ENCODE measurements around the gene CKAP4.

The CKAP4 gene

GRCh38 chr12:106289196-106289681 lies 41.4 kb upstream of the CKAP4 start:
- H3K27ac ChIP-seq (ENCODE audit: low read depth, low read length): no peak overlapping the region
- TF ChIP-seq CTCF (IDR thresholded peaks at IDR 0.05; ENCODE audit: low read depth, low read length, poor library complexity, severe bottlenecking) (no peak), EZH2phosphoT487 (IDR thresholded peaks at IDR 0.05; ENCODE audit: borderline replicate concordance, low read length) (no peak)

GRCh38 chr12:106288494-106289195 lies 40.8 kb upstream of the CKAP4 start:
- H3K27me3 ChIP-seq (ENCODE audit: control insufficient read depth, low read length): peaks cover 13% of the 10 kb centered on the region
- TF ChIP-seq EZH2phosphoT487 (IDR thresholded peaks at IDR 0.05; ENCODE audit: borderline replicate concordance, low read length) (no peak), CTCF (IDR thresholded peaks at IDR 0.05; ENCODE audit: low read depth, low read length, poor library complexity, severe bottlenecking) (no peak)
- H3K79me2 ChIP-seq (ENCODE audit: control insufficient read depth, low read length): no peaks in the 10 kb centered on the region
- H4K20me1 ChIP-seq (ENCODE audit: control insufficient read depth, insufficient read depth, low read depth, low read length): no peaks in the 10 kb centered on the region
- no peak overlapping the region for H3K4me3 ChIP-seq (ENCODE audit: low read length)
- peaks cover 7% of the 10 kb centered on the region for H3K4me1 ChIP-seq (ENCODE audit: control insufficient read depth, low read length)
- H3K9me3 ChIP-seq (ENCODE audit: control insufficient read depth, insufficient read depth, low read length): no peaks in the 10 kb centered on the region
- no peak overlapping the region for H3K4me2 ChIP-seq (ENCODE audit: low read length)
- no peaks in the 10 kb centered on the region for H3F3A ChIP-seq (ENCODE audit: control insufficient read depth, insufficient read depth)
- no peak overlapping the region for H3K27ac ChIP-seq (ENCODE audit: low read depth, low read length)
- H3K36me3 ChIP-seq (ENCODE audit: control insufficient read depth, low read length): no peaks in the 10 kb centered on the region
- H3K9me2 ChIP-seq (replicated peaks; ENCODE audit: control insufficient read depth, low read length): no peaks in the 10 kb centered on the region

More at GRCh38 chr12:106289196-106289681, 41.4 kb upstream of the CKAP4 start:
- Histone ChIP-seq H3K4me2 (ENCODE audit: low read length) (no peak overlapping the region), H3K9me3 (ENCODE audit: control insufficient read depth, insufficient read depth, low read length) (no peaks in the 10 kb centered on the region), H3K36me3 (ENCODE audit: control insufficient read depth, low read length) (no peaks in the 10 kb centered on the region), H3K9me2 (replicated peaks; ENCODE audit: control insufficient read depth, low read length) (no peaks in the 10 kb centered on the region), H3K79me2 (ENCODE audit: control insufficient read depth, low read length) (no peaks in the 10 kb centered on the region), H3F3A (ENCODE audit: control insufficient read depth, insufficient read depth) (no peaks in the 10 kb centered on the region), H3K4me1 (ENCODE audit: control insufficient read depth, low read length) (peaks cover 7% of the 10 kb centered on the region), H3K4me3 (ENCODE audit: low read length) (no peak overlapping the region), H4K20me1 (ENCODE audit: control insufficient read depth, insufficient read depth, low read depth, low read length) (no peaks in the 10 kb centered on the region), H3K27me3 (ENCODE audit: control insufficient read depth, low read length) (peaks cover 9% of the 10 kb centered on the region)

GRCh38 chr12:106288101-106288493 lies 40.3 kb upstream of the CKAP4 start:
- H3F3A ChIP-seq (ENCODE audit: control insufficient read depth, insufficient read depth): no peaks in the 10 kb centered on the region
- no peaks in the 10 kb centered on the region for H3K9me3 ChIP-seq (ENCODE audit: control insufficient read depth, insufficient read depth, low read length)
- no peaks in the 10 kb centered on the region for H3K9me2 ChIP-seq (replicated peaks; ENCODE audit: control insufficient read depth, low read length)
- TF ChIP-seq EZH2phosphoT487 (IDR thresholded peaks at IDR 0.05; ENCODE audit: borderline replicate concordance, low read length) (no peak), CTCF (IDR thresholded peaks at IDR 0.05; ENCODE audit: low read depth, low read length, poor library complexity, severe bottlenecking) (no peak)
- H3K27me3 ChIP-seq (ENCODE audit: control insufficient read depth, low read length): peaks cover 13% of the 10 kb centered on the region
- peaks cover 7% of the 10 kb centered on the region for H3K4me1 ChIP-seq (ENCODE audit: control insufficient read depth, low read length)
- no peaks in the 10 kb centered on the region for H3K79me2 ChIP-seq (ENCODE audit: control insufficient read depth, low read length)
- H3K4me3 ChIP-seq (ENCODE audit: low read length): no peak overlapping the region
- H3K4me2 ChIP-seq (ENCODE audit: low read length): no peak overlapping the region
- no peaks in the 10 kb centered on the region for H3K36me3 ChIP-seq (ENCODE audit: control insufficient read depth, low read length)
- no peaks in the 10 kb centered on the region for H4K20me1 ChIP-seq (ENCODE audit: control insufficient read depth, insufficient read depth, low read depth, low read length)
- no peak overlapping the region for H3K27ac ChIP-seq (ENCODE audit: low read depth, low read length)

Data from DOHH2 (cell line).